Ovary (tissue), 3 donors: ENCODE results near the gene ZNF296.

Experiments
- EP300 ChIP-seq: sonication (generic); formaldehyde crosslinking; IDR thresholded peaks from one replicate; pipeline ENCODE4 v1.6.1; 2017; ENCODE audit warnings: antibody characterized with exemption
- TF ChIP-seq, protein P1 (sequence below), 3 donors: fragments of 450-650 bp in 2 of 3; fragments of 200-600 bp in 1 of 3; IDR thresholded peaks; one replicate each; pipeline versions ENCODE4 v1.5.1 to v1.8.0; 2016 to 2022; ENCODE audit warnings: antibody characterized with exemption in 3 of 3, mild to moderate bottlenecking in 1 of 3
- donor health status: DM: no; HTN: no; CAD: no.

DNA sequence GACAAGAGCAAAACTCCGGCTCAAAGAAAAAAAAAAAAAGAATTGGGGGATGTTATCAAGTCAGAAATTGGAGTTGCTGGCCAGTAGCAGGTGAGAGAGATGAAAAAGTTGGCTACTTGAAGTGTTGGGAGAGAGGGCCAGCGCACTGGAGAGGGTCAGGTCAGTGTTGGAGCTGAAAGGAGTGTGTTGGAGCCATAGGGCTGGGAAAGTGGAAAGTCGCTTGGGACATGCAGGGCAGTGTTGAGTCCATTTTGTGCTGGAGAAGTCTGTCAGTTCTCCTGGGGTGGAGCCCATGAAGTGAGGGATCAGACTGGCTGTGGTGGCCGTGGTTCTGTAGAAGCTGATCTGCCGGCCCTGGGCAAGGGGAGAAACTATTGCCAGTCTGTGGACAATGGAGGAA is 18.4 kb upstream of the ZNF296 start:
- TF ChIP-seq EP300, result no peak
- TF ChIP-seq, protein P1, sequence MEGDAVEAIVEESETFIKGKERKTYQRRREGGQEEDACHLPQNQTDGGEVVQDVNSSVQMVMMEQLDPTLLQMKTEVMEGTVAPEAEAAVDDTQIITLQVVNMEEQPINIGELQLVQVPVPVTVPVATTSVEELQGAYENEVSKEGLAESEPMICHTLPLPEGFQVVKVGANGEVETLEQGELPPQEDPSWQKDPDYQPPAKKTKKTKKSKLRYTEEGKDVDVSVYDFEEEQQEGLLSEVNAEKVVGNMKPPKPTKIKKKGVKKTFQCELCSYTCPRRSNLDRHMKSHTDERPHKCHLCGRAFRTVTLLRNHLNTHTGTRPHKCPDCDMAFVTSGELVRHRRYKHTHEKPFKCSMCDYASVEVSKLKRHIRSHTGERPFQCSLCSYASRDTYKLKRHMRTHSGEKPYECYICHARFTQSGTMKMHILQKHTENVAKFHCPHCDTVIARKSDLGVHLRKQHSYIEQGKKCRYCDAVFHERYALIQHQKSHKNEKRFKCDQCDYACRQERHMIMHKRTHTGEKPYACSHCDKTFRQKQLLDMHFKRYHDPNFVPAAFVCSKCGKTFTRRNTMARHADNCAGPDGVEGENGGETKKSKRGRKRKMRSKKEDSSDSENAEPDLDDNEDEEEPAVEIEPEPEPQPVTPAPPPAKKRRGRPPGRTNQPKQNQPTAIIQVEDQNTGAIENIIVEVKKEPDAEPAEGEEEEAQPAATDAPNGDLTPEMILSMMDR (IDR thresholded peaks at IDR 0.05), result no peak
